H1 (cell line): ENCODE results near the gene PIP5K1C. TPM values are rescaled to one million over a fixed set of nuclear protein-coding genes. Genes with fewer than 3 reads are reported as not detected.

Experiments
- CTCF ChIA-PET: fragments of 300-600 bp; sonication (Branson Sonifier 250); formaldehyde crosslinking; loops from one replicate; lab custom pipeline; 2021; ENCODE audit not compliant: partially characterized antibody; lab: Charles Lee
- POLR2A ChIA-PET: fragments of 300-600 bp; sonication (Branson Sonifier 250); formaldehyde crosslinking; loops from one replicate; lab custom pipeline; 2021; ENCODE audit warnings: inconsistent platforms; ENCODE audit not compliant: partially characterized antibody; lab: Charles Lee
- DNase-seq, 2 experiments: peaks; one replicate each; pipeline versions ENCODE4 v3.0.0 to v3.0.0-alpha.2; 2010 to 2022; ENCODE audit warnings: low spot score in 2 of 2, low read depth in 1 of 2, mixed read lengths in 1 of 2
- FAIRE-seq: peaks from 2 replicates; lab custom pipeline; 2011; peaks lifted over from hg19 to GRCh38; lab: Jason Lieb, UNC
- H2AFZ ChIP-seq: 2 replicates; pipeline ENCODE4 v1.8.1; 2012; ENCODE audit warnings: low read length, inconsistent platforms
- H2AK5ac ChIP-seq: 2 replicates; pipeline ENCODE4 v1.6.1; 2013; ENCODE audit warnings: low read depth, low read length
- H2BK120ac ChIP-seq: replicated peaks from 2 replicates; pipeline ENCODE3; 2013; ENCODE audit warnings: low read depth, low read length, inconsistent platforms
- H2BK12ac ChIP-seq: 2 replicates; pipeline ENCODE4 v1.6.1; 2013; ENCODE audit warnings: low read depth, low read length
- H2BK15ac ChIP-seq: 2 replicates; pipeline ENCODE4 v1.6.1; 2013; ENCODE audit warnings: low read length
- H2BK20ac ChIP-seq: 2 replicates; pipeline ENCODE4 v1.6.1; 2013; ENCODE audit warnings: low read length
- H2BK5ac ChIP-seq: 2 replicates; pipeline ENCODE4 v1.6.1; 2013; ENCODE audit warnings: low read depth, low read length
- H3K14ac ChIP-seq: 2 replicates; pipeline ENCODE4 v1.6.1; 2013; ENCODE audit warnings: inconsistent platforms; ENCODE audit not compliant: insufficient read length
- H3K18ac ChIP-seq: 2 replicates; pipeline ENCODE4 v1.6.1; 2013; ENCODE audit warnings: low read length; ENCODE audit errors: extremely low read depth
- H3K23ac ChIP-seq: 2 replicates; pipeline ENCODE4 v1.6.1; 2013; ENCODE audit warnings: inconsistent platforms; ENCODE audit not compliant: insufficient read length
- H3K23me2 ChIP-seq: 2 replicates; pipeline ENCODE4 v1.6.1; 2013; ENCODE audit warnings: low read depth, low read length
- H3K27ac ChIP-seq: 2 replicates; pipeline ENCODE4 v1.6.1; 2011; ENCODE audit warnings: low read depth, low read length, inconsistent platforms
- H3K27me3 ChIP-seq, 4 experiments: replicated peaks in 1 of 4; 1 replicate in 1 of 4; 2 replicates in 3 of 4; pipeline versions ENCODE4 v1.6.1 to v1.8.1; 2011 to 2013; ENCODE audit warnings: low read length in 3 of 4, mild to moderate bottlenecking in 3 of 4, inconsistent platforms in 2 of 4, mixed read lengths in 2 of 4, moderate library complexity in 1 of 4; ENCODE audit not compliant: control insufficient read depth in 3 of 4, insufficient read depth in 3 of 4; ENCODE audit errors: extremely low read depth in 1 of 4
- H3K36me3 ChIP-seq, 4 experiments: 2 replicates each; pipeline versions ENCODE4 v1.6.1 to v1.8.1; 2011 to 2013; ENCODE audit warnings: mild to moderate bottlenecking in 4 of 4, low read length in 3 of 4, moderate library complexity in 2 of 4, control low read depth in 1 of 4, inconsistent platforms in 1 of 4; ENCODE audit not compliant: insufficient read depth in 4 of 4, control insufficient read depth in 2 of 4
- H3K4ac ChIP-seq: replicated peaks from 2 replicates; pipeline ENCODE3; 2013; ENCODE audit warnings: low read length, low read depth, mixed read lengths, inconsistent platforms; ENCODE audit not compliant: insufficient read length
- H3K4me1 ChIP-seq, 4 experiments: replicated peaks in 1 of 4; 1 replicate in 1 of 4; 2 replicates in 3 of 4; pipeline versions ENCODE4 v1.6.1 to v1.8.1; 2011 to 2013; ENCODE audit warnings: low read length in 3 of 4, inconsistent platforms in 2 of 4, mixed read lengths in 1 of 4; ENCODE audit not compliant: insufficient read depth in 4 of 4, control insufficient read depth in 3 of 4
- H3K4me2 ChIP-seq, 2 experiments: 2 replicates each; pipeline versions ENCODE4 v1.6.1 to v1.8.1; 2011 to 2013; ENCODE audit warnings: low read depth in 2 of 2, low read length in 2 of 2, control low read depth in 1 of 2, inconsistent platforms in 1 of 2, mild to moderate bottlenecking in 1 of 2; ENCODE audit not compliant: insufficient read depth in 1 of 2
- H3K4me3 ChIP-seq, 4 experiments: fragments of 200-600, 300-600 bp in 1 of 4; sonication (generic), shearing (Covaris generic), sonication (Bioruptor Twin) in 1 of 4; 2 replicates each; pipeline versions ENCODE4 v1.5.1 to v1.8.1; 2011 to 2016; ENCODE audit warnings: low read length in 4 of 4, low read depth in 3 of 4, control low read depth in 2 of 4, inconsistent platforms in 2 of 4, mild to moderate bottlenecking in 2 of 4, mixed read lengths in 1 of 4, moderate library complexity in 1 of 4; ENCODE audit not compliant: insufficient read depth in 2 of 4; ENCODE audit errors: extremely low read depth in 1 of 4
- H3K56ac ChIP-seq: replicated peaks from 2 replicates; pipeline ENCODE3; 2013; ENCODE audit warnings: low read depth, mild to moderate bottlenecking, mixed read lengths, low read length, inconsistent platforms; ENCODE audit not compliant: insufficient read length
- H3K79me1 ChIP-seq: 2 replicates; pipeline ENCODE4 v1.6.1; 2013; ENCODE audit warnings: low read depth, low read length, control low read depth
- H3K79me2 ChIP-seq, 2 experiments: 2 replicates each; pipeline versions ENCODE4 v1.6.1 to v1.8.1; 2012 to 2013; ENCODE audit warnings: low read length in 2 of 2, mild to moderate bottlenecking in 2 of 2, inconsistent platforms in 1 of 2; ENCODE audit not compliant: insufficient read depth in 2 of 2, control insufficient read depth in 1 of 2
- H3K9ac ChIP-seq, 4 experiments: replicated peaks in 1 of 4; 1 replicate in 1 of 4; 2 replicates in 3 of 4; pipeline versions ENCODE4 v1.6.1 to v1.8.1; 2011 to 2013; ENCODE audit warnings: low read depth in 3 of 4, low read length in 3 of 4, control low read depth in 2 of 4, mild to moderate bottlenecking in 2 of 4, moderate library complexity in 2 of 4, inconsistent platforms in 1 of 4; ENCODE audit errors: extremely low read depth in 1 of 4
- H3K9me3 ChIP-seq, 2 experiments: 2 replicates each; pipeline versions ENCODE4 v1.6.1 to v1.8.1; 2012 to 2013; ENCODE audit warnings: mild to moderate bottlenecking in 2 of 2, moderate library complexity in 2 of 2, control low read depth in 1 of 2, inconsistent platforms in 1 of 2, low read depth in 1 of 2, low read length in 1 of 2, mixed read lengths in 1 of 2; ENCODE audit not compliant: insufficient read depth in 2 of 2
- H4K20me1 ChIP-seq, 2 experiments: replicated peaks in 1 of 2; 2 replicates each; pipeline versions ENCODE3 to v1.8.1; 2011 to 2013; ENCODE audit warnings: inconsistent platforms in 2 of 2, low read length in 2 of 2, mild to moderate bottlenecking in 1 of 2; ENCODE audit not compliant: insufficient read depth in 2 of 2, control insufficient read depth in 1 of 2
- H4K5ac ChIP-seq: 2 replicates; pipeline ENCODE4 v1.6.1; 2013; ENCODE audit warnings: low read length, low read depth, mixed read lengths, inconsistent platforms; ENCODE audit not compliant: insufficient read length
- H4K8ac ChIP-seq: 2 replicates; pipeline ENCODE4 v1.8.0; 2013; ENCODE audit warnings: mild to moderate bottlenecking, moderate library complexity, low read length, inconsistent platforms; ENCODE audit not compliant: insufficient read depth; ENCODE audit errors: extremely low read depth
- H4K91ac ChIP-seq: replicated peaks from 2 replicates; pipeline ENCODE3; 2013; ENCODE audit warnings: low read length, mixed read lengths, inconsistent platforms; ENCODE audit not compliant: insufficient read length
- ATF2 ChIP-seq: IDR thresholded peaks from 2 replicates; pipeline ENCODE4 v1.6.1; 2012; ENCODE audit warnings: low read length, inconsistent platforms
- HDAC2 ChIP-seq, 2 experiments: fragments of 300-600 bp in 1 of 2; sonication (generic) in 1 of 2; IDR thresholded peaks; 2 replicates each; pipeline ENCODE4 v1.6.1; 2011 to 2012; ENCODE audit warnings: low read depth in 2 of 2, low read length in 2 of 2, mild to moderate bottlenecking in 2 of 2, moderate library complexity in 2 of 2, borderline replicate concordance in 1 of 2, inconsistent platforms in 1 of 2
- KDM1A ChIP-seq: fragments of 200-600, 300-600 bp; sonication (generic); IDR thresholded peaks from 2 replicates; pipeline ENCODE4 v1.7.1; 2016; ENCODE audit warnings: mild to moderate bottlenecking, low read length, borderline replicate concordance
- MAX ChIP-seq: IDR thresholded peaks from 2 replicates; pipeline ENCODE4 v1.6.1; 2012; ENCODE audit warnings: inconsistent platforms
- POLR2A ChIP-seq, 2 experiments: IDR thresholded peaks; 1 replicate in 1 of 2; 2 replicates in 1 of 2; pipeline ENCODE4 v1.6.1; 2011; ENCODE audit warnings: low read depth in 2 of 2, low read length in 2 of 2, mild to moderate bottlenecking in 2 of 2; ENCODE audit errors: control extremely low read depth in 1 of 2
- SIN3A ChIP-seq, 2 experiments: IDR thresholded peaks in 1 of 2; conservative IDR thresholded peaks in 1 of 2; 2 replicates each; pipeline ENCODE4 v1.6.1; 2011 to 2012; ENCODE audit warnings: low read length in 2 of 2, improper control_type of control experiment in 1 of 2, low read depth in 1 of 2, mild to moderate bottlenecking in 1 of 2
- SIX5 ChIP-seq: IDR thresholded peaks from 2 replicates; pipeline ENCODE4 v1.6.1; 2011; ENCODE audit warnings: mild to moderate bottlenecking, low read depth, low read length
- TAF7 ChIP-seq: optimal IDR thresholded peaks from 2 replicates; pipeline ENCODE3; 2011; ENCODE audit warnings: low read depth, mild to moderate bottlenecking, inconsistent platforms, low read length, moderate library complexity, borderline replicate concordance
- TBP ChIP-seq: IDR thresholded peaks from 2 replicates; pipeline ENCODE4 v1.6.1; 2011; ENCODE audit warnings: low read depth, low read length, improper control_type of control experiment
- WGBS, 2 experiments: shearing (Covaris generic) in 1 of 2; methylation state at CpG; one replicate each; pipeline versions ENCODE4 v1.1.6 to v1.1.7; 2013 to 2015; ENCODE audit warnings: low lambda C conversion rate in 2 of 2, mixed read lengths in 2 of 2, inconsistent platforms in 1 of 2, low coverage in 1 of 2, missing lambda C conversion rate in 1 of 2; ENCODE audit not compliant: insufficient replicate concordance in 2 of 2, insufficient coverage in 1 of 2, insufficient read length in 1 of 2; ENCODE audit errors: extremely low coverage in 1 of 2, missing lambda C conversion rate in 1 of 2; 5-methylcytosine and 5-hydroxymethylcytosine counted together
- polyA plus RNA-seq, 7 experiments: library from polyadenylated mRNA; depleted of rRNA in 3 of 7; stranded (reverse) in 5 of 7; unstranded in 2 of 7; fragments of >200 nt in 5 of 7; fragments of 200-250 nt in 2 of 7; gene quantifications; 1 replicate in 5 of 7; 2 replicates in 1 of 7; 4 replicates in 1 of 7; pipeline versions ENCODE4 v1.2.1 to v1.2.3, GENCODE V29; 2011 to 2013; ENCODE audit warnings: missing spikeins in 2 of 7, mixed read lengths in 2 of 7
- total RNA-seq: library from RNA; stranded (reverse); fragmentation: NEBNext Ultra II Directional; extraction: Animal tissue kit (Norgen Biotek cat#: 25700); gene quantifications from 2 replicates; pipeline ENCODE4 v1.2.1, GENCODE V29; 2021

PIP5K1C gene
- total and polyA plus RNA-seq, 2 of the 8 experiments (the other 6 are each of a cell fraction or from before 2014, with no cell fraction given) = 10.6 to 32.9 TPM

- WGBS, 2 experiments = 90% methylated on average over 30 of the region's 50 CpGs; no CpG with 5 or more reads in 1 of the 2 experiments
- H2BK5ac ChIP-seq = no peak overlapping the region
- no peak overlapping the region; the same call in 1 of the 2 replicates for H3K27ac ChIP-seq
- FAIRE-seq (no peak), DNase-seq (no peak)
- H3K79me2 ChIP-seq = no peaks in the 10 kb centered on the region
- no peaks in the 10 kb centered on the region for H3K23me2 ChIP-seq
- no peaks in the 10 kb centered on the region for H3K79me1 ChIP-seq
- H4K91ac ChIP-seq = no peak overlapping the region
- no peak overlapping the region for H2BK15ac ChIP-seq
- ChIA-PET POLR2A (interaction anchor here (1.0 kb wide), 1 partner anchor 11 kb away, joined by 5 read pairs; no protein-coding TSS in a partner anchor), CTCF (interaction anchor here (1.2 to 2.8 kb wide), 4 partner anchors 10 to 84 kb away, joined by 3 to 13 read pairs (median 4); no protein-coding TSS in a partner anchor)
- H3K27me3 ChIP-seq = no peaks in the 10 kb centered on the region
- no peak overlapping the region for H3K4me2 ChIP-seq
- H4K5ac ChIP-seq = no peak overlapping the region
- peaks cover 0 to 1% of the 10 kb centered on the region in 2 experiments for H4K20me1 ChIP-seq
- H3K4ac ChIP-seq = no peak overlapping the region
- H3K18ac ChIP-seq = no peak overlapping the region
- H2BK20ac ChIP-seq = no peak overlapping the region
- no peaks in the 10 kb centered on the region for H3K9me3 ChIP-seq
- peaks cover 0 to 20% (median 0%) of the 10 kb centered on the region in 4 experiments; a peak in 1 of 8 replicates for H3K36me3 ChIP-seq
- H3K4me3 ChIP-seq = no peak overlapping the region
- H4K8ac ChIP-seq = no peak overlapping the region
- no peak overlapping the region for H2AK5ac ChIP-seq
- no peaks in the 10 kb centered on the region for H3K4me1 ChIP-seq
- no peak overlapping the region for H2BK12ac ChIP-seq
- H3K56ac ChIP-seq = no peak overlapping the region
- no peak overlapping the region for H2AFZ ChIP-seq
- no peak overlapping the region for H3K14ac ChIP-seq
- no peak overlapping the region for H2BK120ac ChIP-seq
- no peak overlapping the region for H3K23ac ChIP-seq
- H3K9ac ChIP-seq = no peak overlapping the region
- TF ChIP-seq SIX5 = no peak
- TF ChIP-seq HDAC2 (IDR thresholded peaks at IDR 0.05; ENCODE audit: borderline replicate concordance in 1 of 2, low read depth in 2 of 2, low read length in 2 of 2) = no peak
- no peak for TF ChIP-seq POLR2A (IDR thresholded peaks at IDR 0.05; ENCODE audit: control extremely low read depth in 1 of 2, low read depth in 2 of 2, low read length in 2 of 2)
- TF ChIP-seq MAX = no peak
- no peak for TF ChIP-seq TBP
- no peak for TF ChIP-seq ATF2
- no peak for TF ChIP-seq TAF7
- TF ChIP-seq SIN3A (conservative IDR thresholded peaks at IDR 0.05 in 1 of 2, IDR thresholded peaks at IDR 0.05 in 1 of 2; ENCODE audit: low read depth in 1 of 2, low read length in 2 of 2) = no peak
- TF ChIP-seq KDM1A = no peak
Measured at GRCh38 chr19:3632739-3633558, 67.3 kb downstream of the PIP5K1C start.
